NCI-H748 (cell line): ENCODE measurements around the gene RPL32.
"Not testable (repeated sequence)": the region's sequence is repeated elsewhere in the genome, so short reads cannot be mapped to it uniquely, and the experiment has no call there.

Experiments used
- DNase-seq: peaks from one replicate; lab custom pipeline; 2025; ENCODE audit not compliant: unreplicated experiment; lab: John Stamatoyannopoulos, UW

The RPL32 gene

GRCh38 chr3:12868039-12869034, 27.0 kb upstream of the RPL32 start:
- DNase-seq = peak; percentile 83

GRCh38 chr3:12866836-12867235, 25.5 kb upstream of the RPL32 start:
- DNase-seq = no peak

GRCh38 chr3:12865271-12865670, 23.9 kb upstream of the RPL32 start:
- DNase-seq = no peak

- no peak for DNase-seq
These were observed 21.0 kb upstream of the RPL32 start for GRCh38 chr3:12862387-12862786.

GRCh38 chr3:12861611-12862010, 20.2 kb upstream of the RPL32 start:
- DNase-seq = no peak

- no peak for DNase-seq
These were observed 18.5 kb upstream of the RPL32 start for GRCh38 chr3:12859840-12860239.

GRCh38 chr3:12856626-12857025, 15.3 kb upstream of the RPL32 start:
- no peak for DNase-seq

- no peak for DNase-seq
These were observed 13.2 kb upstream of the RPL32 start for GRCh38 chr3:12854565-12854964.

- not testable (repeated sequence) for DNase-seq
These were observed 12.5 kb upstream of the RPL32 start for GRCh38 chr3:12853847-12854246.

GRCh38 chr3:12852201-12852600, 10.8 kb upstream of the RPL32 start:
- no peak for DNase-seq

GRCh38 chr3:12845811-12846210, 4.4 kb upstream of the RPL32 start:
- DNase-seq = no peak

GRCh38 chr3:12842469-12842868, 1.1 kb upstream of the RPL32 start:
- no peak for DNase-seq

GRCh38 chr3:12841970-12842328, 584 bp upstream of the RPL32 start:
- no peak for DNase-seq

- no peak for DNase-seq
These were observed 695 bp downstream of the RPL32 start for GRCh38 chr3:12840591-12841148.

- DNase-seq = not testable (repeated sequence)
These were observed 1.2 kb downstream of the RPL32 start for GRCh38 chr3:12840148-12840547.

GRCh38 chr3:12839156-12839946, 2.0 kb downstream of the RPL32 start:
- DNase-seq = no peak

GRCh38 chr3:12838179-12838965, 3.0 kb downstream of the RPL32 start:
- no peak for DNase-seq

- DNase-seq = no peak
These were observed 3.9 kb downstream of the RPL32 start for GRCh38 chr3:12837295-12837986.

GRCh38 chr3:12835052-12835665, 6.2 kb downstream of the RPL32 start:
- no peak for DNase-seq
